Activated T-helper 1 cell treated with anti-CD3 and anti-CD28 coated beads, Interleukin-12 subunit alpha, Interleukin-12 subunit beta, Interleukin-2, Interleukin-4 antibody, amounts not matched to agents 30 ng/mL and 10 ng/mL and 1 ng/mL, durations not matched to agents 14 hours and 24 hours and 36 hours (primary cell): ENCODE results near the gene RYR3. TPM values are rescaled to one million over a fixed set of nuclear protein-coding genes. Genes with fewer than 3 reads are reported as not detected.

Experiments
- DNase-seq: peaks from one replicate; pipeline ENCODE4 v3.0.0; 2021; ENCODE audit warnings: low spot score
- H3K27ac Mint-ChIP-seq: one replicate; pipeline ENCODE4 v1.8.0; 2021; ENCODE audit warnings: mild to moderate bottlenecking, mixed read lengths
- H3K27me3 Mint-ChIP-seq: one replicate; pipeline ENCODE4 v1.8.0; 2022; ENCODE audit warnings: mild to moderate bottlenecking, moderate library complexity, mixed read lengths; ENCODE audit not compliant: insufficient read depth
- H3K36me3 Mint-ChIP-seq: one replicate; pipeline ENCODE4 v1.8.0; 2021; ENCODE audit warnings: low read depth, mixed read lengths
- H3K4me1 Mint-ChIP-seq: one replicate; pipeline ENCODE4 v1.8.0; 2021; ENCODE audit warnings: low read depth, mixed read lengths
- H3K4me3 Mint-ChIP-seq: one replicate; pipeline ENCODE4 v1.8.0; 2021; ENCODE audit warnings: mild to moderate bottlenecking, moderate library complexity, mixed read lengths
- H3K9me3 Mint-ChIP-seq: one replicate; pipeline ENCODE4 v1.8.0; 2021; ENCODE audit warnings: mixed read lengths
- intact Hi-C: fragments of 100-400 bp; cut with micrococcal nuclease; formaldehyde crosslinking; loops from one replicate; pipeline ENCODE4 v1.15.1; 2024
- total RNA-seq: library from RNA; stranded (reverse); gene quantifications from 2 replicates; pipeline ENCODE4 v1.2.3, GENCODE V29; 2022

Gene RYR3
- total RNA-seq, 1 donor from 2014 or later, result not detected

DNA sequence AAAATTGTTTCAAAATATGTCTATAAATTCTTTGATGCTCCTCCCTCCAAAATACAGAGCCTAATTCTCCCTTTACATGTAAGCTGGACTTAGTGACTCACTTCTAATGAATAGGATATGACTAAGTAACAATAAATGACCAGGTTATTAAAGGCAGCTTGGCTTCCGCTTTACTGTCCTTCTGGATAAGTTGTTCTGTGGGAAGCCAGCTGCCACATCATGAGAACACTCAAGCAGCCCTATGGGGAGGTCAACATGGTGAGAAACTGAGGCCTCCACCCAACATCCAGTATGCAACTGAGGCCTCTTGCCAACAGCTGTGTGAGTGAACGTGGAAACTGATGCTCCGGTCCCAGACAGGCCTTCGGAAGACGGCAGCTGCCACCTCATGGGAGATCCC lies 410.2 kb downstream of the RYR3 start:
- no peak for DNase-seq
- Mint-ChIP-seq H3K27me3 (peaks cover 3% of the 10 kb centered on the region), H3K4me3 (no peak overlapping the region), H3K27ac (no peak overlapping the region), H3K36me3 (no peaks in the 10 kb centered on the region), H3K4me1 (no peaks in the 10 kb centered on the region), H3K9me3 (peaks cover 4% of the 10 kb centered on the region)
- intact Hi-C loops, result no loop called here

- peaks cover 4% of the 10 kb centered on the region for H3K9me3 Mint-ChIP-seq
- no peak overlapping the region for H3K4me3 Mint-ChIP-seq
- no peaks in the 10 kb centered on the region for H3K36me3 Mint-ChIP-seq
- H3K27me3 Mint-ChIP-seq, result peaks cover 3% of the 10 kb centered on the region
- no peaks in the 10 kb centered on the region for H3K4me1 Mint-ChIP-seq
- no peak for DNase-seq
- intact Hi-C loops, result no loop called here
- H3K27ac Mint-ChIP-seq, result no peak overlapping the region
Measured at GRCh38 chr15:33722005-33722672, 411.4 kb downstream of the RYR3 start.

DNA sequence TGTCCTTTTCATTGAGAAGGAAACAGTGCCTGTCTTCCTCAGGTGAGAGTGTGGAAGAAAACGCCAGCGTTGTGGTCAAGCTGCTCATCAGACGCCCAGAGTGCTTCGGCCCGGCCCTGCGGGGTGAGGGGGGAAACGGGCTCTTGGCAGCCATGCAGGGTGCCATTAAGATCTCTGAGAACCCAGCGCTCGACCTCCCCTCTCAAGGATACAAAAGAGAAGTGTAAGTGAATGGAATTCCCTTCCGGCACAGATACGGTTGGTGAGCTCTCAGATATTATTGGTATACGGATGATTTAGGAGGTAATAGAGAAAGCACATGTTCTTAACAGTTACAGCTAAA lies 411.9 kb downstream of the RYR3 start:
- Mint-ChIP-seq H3K9me3 (no peaks in the 10 kb centered on the region), H3K27ac (no peak overlapping the region), H3K4me3 (no peak overlapping the region), H3K27me3 (peaks cover 3% of the 10 kb centered on the region), H3K36me3 (no peaks in the 10 kb centered on the region), H3K4me1 (no peaks in the 10 kb centered on the region)
- intact Hi-C loops, result no loop called here
- no peak for DNase-seq

- DNase-seq, result no peak
- intact Hi-C loops, result no loop called here
- H3K4me3 Mint-ChIP-seq, result no peak overlapping the region
- no peak overlapping the region for H3K27ac Mint-ChIP-seq
- no peaks in the 10 kb centered on the region for H3K4me1 Mint-ChIP-seq
- no peaks in the 10 kb centered on the region for H3K9me3 Mint-ChIP-seq
- no peaks in the 10 kb centered on the region for H3K36me3 Mint-ChIP-seq
- H3K27me3 Mint-ChIP-seq, result peaks cover 7% of the 10 kb centered on the region
Measured at GRCh38 chr15:33724321-33725036, 413.7 kb downstream of the RYR3 start.

GRCh38 chr15:33729653-33730052 lies 418.9 kb downstream of the RYR3 start:
- Mint-ChIP-seq H3K4me3 (no peak overlapping the region), H3K36me3 (no peaks in the 10 kb centered on the region), H3K27ac (no peak overlapping the region), H3K27me3 (peaks cover 4% of the 10 kb centered on the region), H3K4me1 (no peaks in the 10 kb centered on the region), H3K9me3 (no peaks in the 10 kb centered on the region)
- DNase-seq, result no peak
- intact Hi-C loops, result no loop called here

DNA sequence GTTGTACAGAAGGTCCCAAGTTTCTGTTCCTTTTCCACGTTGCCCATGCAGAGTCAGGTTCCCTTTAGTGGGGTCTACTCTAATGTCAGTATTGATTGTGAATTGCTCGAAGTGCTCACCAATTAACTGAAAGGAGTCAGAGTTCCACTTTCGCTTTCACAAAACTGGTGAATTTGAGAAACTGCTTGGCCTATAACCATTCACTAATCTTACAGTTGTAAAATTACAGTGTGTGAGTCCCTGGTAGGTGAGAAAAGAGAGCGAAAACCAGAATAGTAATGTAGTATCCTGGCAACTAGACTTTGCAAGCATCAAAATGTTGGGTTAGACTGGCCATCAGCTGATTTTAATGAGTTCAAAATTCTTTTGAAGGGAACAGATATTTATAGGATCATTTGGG lies 420.0 kb downstream of the RYR3 start:
- H3K9me3 Mint-ChIP-seq, result no peaks in the 10 kb centered on the region
- no peaks in the 10 kb centered on the region for H3K4me1 Mint-ChIP-seq
- no peak overlapping the region for H3K27ac Mint-ChIP-seq
- H3K27me3 Mint-ChIP-seq, result peaks cover 4% of the 10 kb centered on the region
- intact Hi-C loops, result no loop called here
- H3K4me3 Mint-ChIP-seq, result no peak overlapping the region
- no peaks in the 10 kb centered on the region for H3K36me3 Mint-ChIP-seq
- no peak for DNase-seq

- no peak overlapping the region for H3K27ac Mint-ChIP-seq
- intact Hi-C loops, result loop anchor here (5.0 kb wide), 1 partner anchor 227 kb away; no protein-coding TSS in a partner anchor
- H3K4me1 Mint-ChIP-seq, result no peaks in the 10 kb centered on the region
- no peaks in the 10 kb centered on the region for H3K27me3 Mint-ChIP-seq
- H3K9me3 Mint-ChIP-seq, result no peaks in the 10 kb centered on the region
- DNase-seq, result no peak
- H3K4me3 Mint-ChIP-seq, result no peak overlapping the region
- H3K36me3 Mint-ChIP-seq, result no peaks in the 10 kb centered on the region
Measured at GRCh38 chr15:33735143-33735542, 424.4 kb downstream of the RYR3 start.

DNA sequence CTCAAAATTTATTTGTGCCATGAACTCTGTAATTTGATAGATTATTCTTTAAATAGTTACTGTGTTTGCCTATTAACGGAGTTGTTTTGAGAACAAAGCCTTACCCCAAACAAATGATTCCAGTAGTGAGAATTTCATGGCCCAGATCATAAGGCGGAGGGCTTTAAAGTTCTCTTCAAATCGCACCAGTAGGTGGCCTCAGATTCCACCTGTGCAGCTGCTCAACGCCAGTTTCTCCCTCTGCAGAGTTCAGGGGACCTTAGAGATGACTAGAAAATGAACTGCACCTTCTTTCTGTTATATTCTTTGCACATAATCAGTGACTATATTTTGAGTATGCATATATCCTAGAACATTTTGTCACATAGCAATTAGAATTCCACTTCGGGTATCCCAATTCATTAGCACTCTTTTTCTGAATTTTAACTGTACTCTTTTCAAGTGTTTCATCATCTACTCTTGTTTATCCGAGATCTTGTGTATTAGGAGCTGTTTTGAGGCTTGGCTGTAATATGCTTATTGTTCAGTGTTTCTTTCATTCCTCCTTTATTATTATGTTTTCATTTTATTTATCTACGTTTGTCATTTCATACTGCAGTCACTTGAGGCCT lies 425.0 kb downstream of the RYR3 start:
- no peaks in the 10 kb centered on the region for H3K4me1 Mint-ChIP-seq
- H3K27me3 Mint-ChIP-seq, result no peaks in the 10 kb centered on the region
- no peaks in the 10 kb centered on the region for H3K9me3 Mint-ChIP-seq
- intact Hi-C loops, result loop anchor here (5.0 kb wide), 1 partner anchor 227 kb away; no protein-coding TSS in a partner anchor
- DNase-seq, result no peak
- H3K4me3 Mint-ChIP-seq, result no peak overlapping the region
- H3K27ac Mint-ChIP-seq, result no peak overlapping the region
- no peaks in the 10 kb centered on the region for H3K36me3 Mint-ChIP-seq

DNA sequence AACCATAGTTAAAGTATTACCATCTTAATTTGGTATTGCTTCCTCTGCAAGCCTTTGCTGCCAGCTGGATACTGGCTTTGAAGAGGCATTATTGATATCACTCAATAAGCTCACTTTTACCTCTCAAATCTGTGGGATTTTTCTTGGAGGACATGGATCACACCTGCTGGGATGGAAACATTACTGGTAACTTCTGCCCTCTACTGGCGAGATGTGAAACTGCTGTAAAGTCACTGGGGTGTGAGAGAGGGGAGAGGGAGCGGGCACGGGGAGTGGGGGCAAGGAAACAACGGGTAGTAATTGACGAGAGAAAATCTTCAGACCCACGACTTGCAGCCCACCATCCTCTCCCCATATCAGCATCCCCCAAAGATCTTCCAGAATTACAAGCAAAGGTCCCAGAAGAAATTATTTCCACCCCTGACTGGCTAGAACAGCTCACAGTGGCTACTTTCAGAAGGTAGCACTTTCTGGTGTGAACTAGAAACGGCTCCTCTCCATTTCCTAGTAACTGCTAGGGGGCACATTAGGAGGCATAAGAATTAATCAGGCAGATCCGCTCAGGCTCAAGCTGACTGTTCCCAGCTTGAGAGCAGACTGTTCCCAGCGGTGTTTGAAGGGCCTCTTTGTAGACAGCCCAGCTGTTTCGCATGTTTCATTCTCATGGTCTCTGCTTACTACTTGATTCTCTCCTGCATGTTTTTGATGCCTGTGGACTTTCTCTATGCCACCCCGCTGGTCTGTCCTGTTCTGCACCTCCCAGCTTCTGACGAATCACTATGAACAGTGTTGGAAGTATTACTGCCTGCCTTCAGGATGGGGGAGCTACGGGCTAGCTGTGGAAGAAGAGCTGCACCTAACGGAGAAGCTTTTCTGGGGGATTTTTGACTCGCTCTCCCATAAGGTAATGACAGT lies 427.2 kb downstream of the RYR3 start:
- Mint-ChIP-seq H3K4me1 (no peaks in the 10 kb centered on the region), H3K9me3 (no peaks in the 10 kb centered on the region)
- intact Hi-C loops, result loop anchor here (5.0 kb wide), 1 partner anchor 224 kb away; no protein-coding TSS in a partner anchor

DNA sequence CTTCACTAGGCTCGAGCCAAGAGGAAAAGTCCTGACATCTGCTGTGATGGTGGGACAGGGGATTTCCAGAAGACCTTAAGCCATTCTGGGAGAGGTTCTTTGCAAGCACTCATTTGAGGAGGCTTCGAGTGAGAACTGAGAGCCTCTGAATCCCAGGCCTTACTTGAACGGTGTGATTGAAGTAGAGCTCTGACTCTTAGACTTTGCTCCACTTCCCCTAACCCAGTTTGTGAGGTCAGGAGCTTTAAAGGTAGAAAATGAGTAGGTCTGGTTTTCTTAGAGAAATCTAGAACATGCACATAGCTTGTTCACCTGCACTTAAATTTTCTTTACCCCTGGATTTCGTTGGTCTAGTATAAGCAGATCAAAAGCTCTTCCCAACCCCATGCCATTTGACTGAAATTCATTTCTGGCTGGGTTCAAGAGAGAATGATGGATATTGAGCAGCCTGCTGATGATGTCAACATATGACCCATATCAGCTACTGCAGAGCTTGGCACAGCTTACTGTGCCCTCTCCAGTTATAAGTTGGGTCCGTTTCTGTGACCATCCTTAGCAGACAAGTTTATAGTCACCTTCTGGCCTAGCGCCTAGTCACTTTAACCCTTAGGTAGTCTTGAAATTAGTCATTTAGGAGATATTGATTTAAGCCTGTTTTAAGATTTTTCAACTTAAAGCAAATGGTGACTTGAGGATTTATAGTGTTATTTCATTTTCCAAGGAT lies 428.3 kb downstream of the RYR3 start:
- no peak overlapping the region for H3K27ac Mint-ChIP-seq
- no peak for DNase-seq
- H3K4me1 Mint-ChIP-seq, result no peaks in the 10 kb centered on the region
- intact Hi-C loops, result loop anchor here (5.0 kb wide), 1 partner anchor 223 kb away; no protein-coding TSS in a partner anchor
- no peaks in the 10 kb centered on the region for H3K36me3 Mint-ChIP-seq
- H3K9me3 Mint-ChIP-seq, result no peaks in the 10 kb centered on the region
- no peaks in the 10 kb centered on the region for H3K27me3 Mint-ChIP-seq
- H3K4me3 Mint-ChIP-seq, result no peak overlapping the region

More for the DNA sequence above, 427.2 kb downstream of the RYR3 start:
- no peaks in the 10 kb centered on the region for H3K36me3 Mint-ChIP-seq
- DNase-seq, result no peak
- no peaks in the 10 kb centered on the region for H3K27me3 Mint-ChIP-seq
- no peak overlapping the region for H3K4me3 Mint-ChIP-seq
- H3K27ac Mint-ChIP-seq, result no peak overlapping the region

DNA sequence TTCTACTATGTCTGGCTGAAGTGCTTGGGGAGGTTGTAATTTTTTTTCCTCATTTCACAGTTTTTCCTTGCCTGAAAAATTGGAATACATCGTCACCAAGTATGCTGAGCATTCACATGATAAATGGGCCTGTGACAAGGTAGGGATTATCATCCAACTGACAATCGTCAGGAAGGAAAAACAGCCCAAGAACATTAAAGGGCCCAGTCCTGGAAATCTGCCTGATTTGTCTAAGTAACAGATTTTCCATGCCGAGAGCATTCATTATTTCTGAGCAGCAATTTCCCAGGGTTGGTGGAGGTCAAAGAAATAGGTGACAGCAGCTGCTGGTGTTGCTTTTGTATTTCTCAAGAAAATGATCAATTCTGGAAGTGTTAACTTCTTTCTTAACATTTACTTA lies 431.5 kb downstream of the RYR3 start:
- no peaks in the 10 kb centered on the region for H3K9me3 Mint-ChIP-seq

DNA sequence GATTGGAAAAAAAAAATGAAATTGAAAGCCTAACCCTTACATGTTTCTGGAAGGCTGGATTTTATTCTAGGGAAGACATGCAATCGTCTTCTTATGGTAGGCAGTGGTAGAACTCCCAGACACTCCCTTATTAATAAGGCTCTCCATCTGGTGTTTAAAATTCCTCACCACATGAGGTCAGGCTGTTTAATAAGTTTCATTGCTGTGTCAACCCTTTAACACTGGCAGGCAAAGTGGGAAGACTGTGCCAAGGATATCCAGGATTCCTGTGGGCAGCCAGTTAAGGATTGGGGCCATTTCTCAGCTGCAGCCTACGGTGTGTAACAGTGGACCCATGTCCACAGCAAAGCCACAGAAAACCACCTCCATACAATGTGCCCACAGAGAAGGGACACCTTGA lies 432.0 kb downstream of the RYR3 start:
- no peak for DNase-seq
- no peaks in the 10 kb centered on the region for H3K4me1 Mint-ChIP-seq

More for the DNA sequence above, 431.5 kb downstream of the RYR3 start:
- H3K27ac Mint-ChIP-seq, result no peak overlapping the region
- H3K4me3 Mint-ChIP-seq, result no peak overlapping the region
- no peaks in the 10 kb centered on the region for H3K4me1 Mint-ChIP-seq
- H3K36me3 Mint-ChIP-seq, result no peaks in the 10 kb centered on the region
- no peak for DNase-seq
- intact Hi-C loops, result no loop called here
- no peaks in the 10 kb centered on the region for H3K27me3 Mint-ChIP-seq

More for the DNA sequence above, 432.0 kb downstream of the RYR3 start:
- H3K27ac Mint-ChIP-seq, result no peak overlapping the region
- no peaks in the 10 kb centered on the region for H3K36me3 Mint-ChIP-seq
- no peaks in the 10 kb centered on the region for H3K9me3 Mint-ChIP-seq
- no peak overlapping the region for H3K4me3 Mint-ChIP-seq
- intact Hi-C loops, result no loop called here
- no peaks in the 10 kb centered on the region for H3K27me3 Mint-ChIP-seq
